ENCODE measurements around the gene NPIPA7.
"Not testable (repeated sequence)": the region's sequence is repeated elsewhere in the genome, so short reads cannot be mapped to it uniquely, and the experiment has no call there.

GRCh38 chr16:16367285-16367628 lies 11.7 kb upstream of the NPIPA7 start:
- not testable (repeated sequence) for TF ChIP-seq CTCF, POLR2A (IDR thresholded peaks at IDR 0.05)

Measured in adrenal gland (tissue), 5 donors.